H9 (cell line): ENCODE data around the gene GRID1. TPM values are rescaled to one million over a fixed set of nuclear protein-coding genes. Genes with fewer than 3 reads are reported as not detected.

ENCODE experiments used
- DNase-seq: peaks from one replicate; pipeline ENCODE4 v3.0.0-alpha.2; 2017
- H2AFZ ChIP-seq: one replicate; pipeline ENCODE4 v1.6.1; 2013; ENCODE audit warnings: mild to moderate bottlenecking, low read length, control low read depth, moderate library complexity
- H2AK5ac ChIP-seq: 2 replicates; pipeline ENCODE4 v1.6.1; 2013; ENCODE audit warnings: low read length, control low read depth, mixed read lengths; ENCODE audit not compliant: insufficient read length
- H2BK120ac ChIP-seq: one replicate; pipeline ENCODE4 v1.6.1; 2013; ENCODE audit warnings: low read depth, mild to moderate bottlenecking, low read length, control low read depth, inconsistent platforms; ENCODE audit not compliant: poor library complexity, severe bottlenecking
- H2BK12ac ChIP-seq: 2 replicates; pipeline ENCODE4 v1.6.1; 2013; ENCODE audit warnings: low read length, control low read depth, mixed read lengths, low read depth; ENCODE audit not compliant: insufficient read length
- H2BK15ac ChIP-seq: 2 replicates; pipeline ENCODE4 v1.6.1; 2013; ENCODE audit warnings: low read depth, low read length, control low read depth
- H2BK20ac ChIP-seq: one replicate; pipeline ENCODE4 v1.6.1; 2013; ENCODE audit warnings: low read depth, mild to moderate bottlenecking, low read length, control low read depth, inconsistent platforms; ENCODE audit not compliant: poor library complexity, severe bottlenecking
- H2BK5ac ChIP-seq: 2 replicates; pipeline ENCODE4 v1.6.1; 2013; ENCODE audit warnings: low read length, control low read depth, mixed read lengths; ENCODE audit not compliant: insufficient read length
- H3K14ac ChIP-seq: 2 replicates; pipeline ENCODE4 v1.6.1; 2013; ENCODE audit warnings: low read length, control low read depth; ENCODE audit not compliant: insufficient read depth
- H3K18ac ChIP-seq: 2 replicates; pipeline ENCODE4 v1.6.1; 2013; ENCODE audit warnings: low read depth, mild to moderate bottlenecking, mixed read lengths, low read length, control low read depth; ENCODE audit not compliant: insufficient read length
- H3K23ac ChIP-seq: 2 replicates; pipeline ENCODE4 v1.6.1; 2013; ENCODE audit warnings: low read length, control low read depth, mixed read lengths, low read depth; ENCODE audit not compliant: insufficient read length
- H3K23me2 ChIP-seq: 2 replicates; pipeline ENCODE4 v1.6.1; 2013; ENCODE audit warnings: low read depth, mild to moderate bottlenecking, mixed read lengths, low read length, control low read depth; ENCODE audit not compliant: insufficient read length, poor library complexity, severe bottlenecking
- H3K27ac ChIP-seq: 2 replicates; pipeline ENCODE4 v1.5.1; 2013; ENCODE audit warnings: low read length, control low read depth, mixed read lengths, low read depth; ENCODE audit not compliant: insufficient read length
- H3K27me3 ChIP-seq: 2 replicates; pipeline ENCODE4 v1.6.1; 2013; ENCODE audit warnings: low read length, control low read depth, inconsistent platforms; ENCODE audit not compliant: insufficient read depth
- H3K4ac ChIP-seq: 2 replicates; pipeline ENCODE4 v1.6.1; 2013; ENCODE audit warnings: low read depth, mild to moderate bottlenecking, control low read depth, inconsistent platforms, low read length, moderate library complexity
- H3K4me1 ChIP-seq: 2 replicates; pipeline ENCODE4 v1.6.1; 2013; ENCODE audit warnings: low read length, control low read depth, inconsistent platforms; ENCODE audit not compliant: insufficient read depth
- H3K4me2 ChIP-seq: 2 replicates; pipeline ENCODE4 v1.6.1; 2013; ENCODE audit warnings: low read length, control low read depth, mixed read lengths; ENCODE audit not compliant: insufficient read length, insufficient read depth
- H3K56ac ChIP-seq: 2 replicates; pipeline ENCODE4 v1.6.1; 2013; ENCODE audit warnings: low read depth, mild to moderate bottlenecking, mixed read lengths, low read length, control low read depth; ENCODE audit not compliant: insufficient read length
- H3K79me1 ChIP-seq: 2 replicates; pipeline ENCODE4 v1.6.1; 2013; ENCODE audit warnings: low read depth, mild to moderate bottlenecking, moderate library complexity, low read length, control low read depth, inconsistent platforms; ENCODE audit not compliant: insufficient read depth, poor library complexity, severe bottlenecking
- H3K79me2 ChIP-seq: 2 replicates; pipeline ENCODE4 v1.6.1; 2013; ENCODE audit warnings: low read length, control low read depth, inconsistent platforms; ENCODE audit not compliant: insufficient read depth
- H3K9ac ChIP-seq: 2 replicates; pipeline ENCODE4 v1.6.1; 2013; ENCODE audit warnings: low read length, control low read depth, mixed read lengths; ENCODE audit not compliant: insufficient read length; ENCODE audit errors: extremely low read depth
- H3K9me3 ChIP-seq: one replicate; pipeline ENCODE4 v1.6.1; 2013; ENCODE audit warnings: low read depth, low read length, inconsistent platforms; ENCODE audit not compliant: control insufficient read depth
- H3T11ph ChIP-seq: one replicate; pipeline ENCODE4 v1.6.1; 2013; ENCODE audit warnings: mild to moderate bottlenecking, low read length, control low read depth, inconsistent platforms
- H4K20me1 ChIP-seq: one replicate; pipeline ENCODE4 v1.6.1; 2013; ENCODE audit not compliant: control insufficient read depth, insufficient read length, insufficient read depth
- H4K5ac ChIP-seq: 2 replicates; pipeline ENCODE4 v1.6.1; 2013; ENCODE audit warnings: low read depth, mild to moderate bottlenecking, mixed read lengths, low read length, control low read depth; ENCODE audit not compliant: insufficient read length
- H4K8ac ChIP-seq: replicated peaks from 2 replicates; pipeline ENCODE4 v1.6.1; 2013; ENCODE audit warnings: low read length, control low read depth, mixed read lengths, low read depth; ENCODE audit not compliant: insufficient read length
- H4K91ac ChIP-seq: 2 replicates; pipeline ENCODE4 v1.6.1; 2013; ENCODE audit warnings: low read depth, mild to moderate bottlenecking, moderate library complexity, mixed read lengths, low read length, control low read depth; ENCODE audit not compliant: insufficient read length
- H3K27ac Mint-ChIP-seq, 3 experiments: 2 replicates in 2 of 3; 3 replicates in 1 of 3; pipeline ENCODE4 v1.8.0; 2020 to 2021; ENCODE audit warnings: mixed read lengths in 3 of 3, mild to moderate bottlenecking in 1 of 3, moderate library complexity in 1 of 3
- H3K27me3 Mint-ChIP-seq: 2 replicates; pipeline ENCODE4 v1.8.0; 2021; ENCODE audit warnings: low read depth, mild to moderate bottlenecking, moderate library complexity, mixed read lengths
- H3K36me3 Mint-ChIP-seq, 3 experiments: 2 replicates in 2 of 3; 3 replicates in 1 of 3; pipeline ENCODE4 v1.8.0; 2020 to 2021; ENCODE audit warnings: low read depth in 3 of 3, mixed read lengths in 3 of 3; ENCODE audit not compliant: insufficient read depth in 1 of 3
- H3K4me1 Mint-ChIP-seq, 2 experiments: 2 replicates each; pipeline ENCODE4 v1.8.0; 2020; ENCODE audit warnings: mixed read lengths in 2 of 2
- H3K4me3 Mint-ChIP-seq, 2 experiments: 2 replicates in 1 of 2; 3 replicates in 1 of 2; pipeline ENCODE4 v1.8.0; 2020 to 2021; ENCODE audit warnings: mild to moderate bottlenecking in 2 of 2, mixed read lengths in 2 of 2, moderate library complexity in 1 of 2
- H3K9me3 Mint-ChIP-seq, 2 experiments: 2 replicates in 1 of 2; 3 replicates in 1 of 2; pipeline ENCODE4 v1.8.0; 2020; ENCODE audit warnings: mild to moderate bottlenecking in 2 of 2, mixed read lengths in 2 of 2, moderate library complexity in 1 of 2
- WGBS: extraction: QIAGEN DNeasy Blood & Tissue Kit; methylation state at CpG from one replicate; pipeline ENCODE4 v1.1.7; 2013; ENCODE audit warnings: missing lambda C conversion rate, low lambda C conversion rate, mixed read lengths; ENCODE audit not compliant: insufficient read length; ENCODE audit errors: extremely low coverage; 5-methylcytosine and 5-hydroxymethylcytosine counted together
- total RNA-seq: library from RNA; stranded (reverse); gene quantifications from 2 replicates; pipeline ENCODE4 v1.2.1, GENCODE V29; 2021
- TF ChIP-seq, protein P1 (sequence below): fragments of 200-600 bp; sonication (generic); conservative IDR thresholded peaks from 3 replicates; pipeline ENCODE4 v1.8.0; 2021; ENCODE audit warnings: antibody characterized with exemption, mild to moderate bottlenecking

The GRID1 gene
- total RNA-seq, 1 experiment from 2014 or later, result 0.35 TPM

DNA sequence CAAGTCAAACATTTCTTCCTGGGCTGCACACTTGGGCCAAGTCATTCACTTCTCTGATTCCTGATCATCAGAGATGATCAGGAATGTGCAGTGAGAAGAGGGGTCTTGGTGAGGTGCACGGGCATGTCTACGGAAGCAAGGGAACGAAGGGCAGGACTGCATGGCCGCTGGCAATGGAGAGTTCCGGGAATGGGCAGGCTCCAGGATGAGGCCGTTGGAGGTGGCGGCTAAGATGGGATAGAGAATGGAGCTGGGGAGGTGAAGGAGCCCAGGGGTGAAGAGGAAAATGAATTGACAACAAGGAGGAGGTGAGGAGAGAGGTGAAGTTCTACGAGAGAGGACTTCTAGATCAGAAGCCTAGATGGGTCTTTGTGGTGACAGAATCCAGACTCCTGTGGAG lies 260.0 kb downstream of the GRID1 start:
- no peak for DNase-seq
- TF ChIP-seq, protein P1, sequence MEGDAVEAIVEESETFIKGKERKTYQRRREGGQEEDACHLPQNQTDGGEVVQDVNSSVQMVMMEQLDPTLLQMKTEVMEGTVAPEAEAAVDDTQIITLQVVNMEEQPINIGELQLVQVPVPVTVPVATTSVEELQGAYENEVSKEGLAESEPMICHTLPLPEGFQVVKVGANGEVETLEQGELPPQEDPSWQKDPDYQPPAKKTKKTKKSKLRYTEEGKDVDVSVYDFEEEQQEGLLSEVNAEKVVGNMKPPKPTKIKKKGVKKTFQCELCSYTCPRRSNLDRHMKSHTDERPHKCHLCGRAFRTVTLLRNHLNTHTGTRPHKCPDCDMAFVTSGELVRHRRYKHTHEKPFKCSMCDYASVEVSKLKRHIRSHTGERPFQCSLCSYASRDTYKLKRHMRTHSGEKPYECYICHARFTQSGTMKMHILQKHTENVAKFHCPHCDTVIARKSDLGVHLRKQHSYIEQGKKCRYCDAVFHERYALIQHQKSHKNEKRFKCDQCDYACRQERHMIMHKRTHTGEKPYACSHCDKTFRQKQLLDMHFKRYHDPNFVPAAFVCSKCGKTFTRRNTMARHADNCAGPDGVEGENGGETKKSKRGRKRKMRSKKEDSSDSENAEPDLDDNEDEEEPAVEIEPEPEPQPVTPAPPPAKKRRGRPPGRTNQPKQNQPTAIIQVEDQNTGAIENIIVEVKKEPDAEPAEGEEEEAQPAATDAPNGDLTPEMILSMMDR, result no peak
- Histone ChIP-seq H2BK15ac (no peak overlapping the region), H3K4me2 (no peak overlapping the region), H3K23ac (no peak overlapping the region), H2AK5ac (no peak overlapping the region), H3K9ac (no peak overlapping the region), H3K27me3 (no peaks in the 10 kb centered on the region), H4K91ac (no peak overlapping the region), H3K23me2 (no peaks in the 10 kb centered on the region), H4K8ac (no peak overlapping the region), H3K27ac (no peak overlapping the region), H2BK12ac (no peak overlapping the region), H2BK5ac (no peak overlapping the region), H3K4me1 (no peaks in the 10 kb centered on the region), H3K18ac (no peak overlapping the region), H2BK20ac (no peak overlapping the region), H3K79me2 (no peaks in the 10 kb centered on the region), H2AFZ (no peak overlapping the region), H3K56ac (no peak overlapping the region), H4K5ac (no peak overlapping the region), H3K14ac (no peak overlapping the region; the same call in 1 of the 2 replicates), H2BK120ac (no peak overlapping the region), H3K79me1 (no peaks in the 10 kb centered on the region), H3K4ac (no peak overlapping the region), H4K20me1 (no peaks in the 10 kb centered on the region), H3K9me3 (no peaks in the 10 kb centered on the region), H3T11ph (no peak overlapping the region)
- H3K4me3 Mint-ChIP-seq, result no peak overlapping the region
- no CpG with 5 or more reads among the region's 8 CpGs for WGBS
- no peaks in the 10 kb centered on the region; a peak in 1 of 5 replicates for H3K9me3 Mint-ChIP-seq
- peak overlapping the region in 1 of 3 experiments; percentile 82; a peak in 2 of 7 replicates for H3K27ac Mint-ChIP-seq
- H3K27me3 Mint-ChIP-seq, result no peaks in the 10 kb centered on the region
- H3K36me3 Mint-ChIP-seq, result no peaks in the 10 kb centered on the region
- H3K4me1 Mint-ChIP-seq, result no peaks in the 10 kb centered on the region
